ENCODE data around the gene NFKB1.
"Not testable (repeated sequence)": the region's sequence is repeated elsewhere in the genome, so short reads cannot be mapped to it uniquely, and the experiment has no call there.

The NFKB1 gene

GRCh38 chr4:102569200-102569599, 68.0 kb downstream of the NFKB1 start:
- no peak for DNase-seq

DNA sequence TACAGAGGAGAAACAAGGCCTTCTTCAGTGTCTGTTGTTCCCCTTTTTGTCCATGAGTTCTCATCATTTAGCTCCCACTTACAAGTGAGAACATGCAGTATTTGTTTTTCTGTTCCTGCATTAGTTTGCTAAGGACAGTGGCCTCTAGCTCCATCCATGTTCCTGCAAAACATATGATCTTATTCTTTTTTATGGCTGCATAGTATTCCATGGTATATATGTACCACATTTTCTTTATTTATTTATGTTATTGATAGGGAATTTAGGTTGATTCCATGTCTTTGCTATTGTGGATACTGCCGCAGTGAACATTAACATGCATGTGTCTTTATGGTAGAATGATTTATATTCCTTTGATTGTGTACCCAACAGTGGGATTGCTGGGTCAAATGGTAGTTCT, 69.1 kb downstream of the NFKB1 start:
- not testable (repeated sequence) for DNase-seq

DNA sequence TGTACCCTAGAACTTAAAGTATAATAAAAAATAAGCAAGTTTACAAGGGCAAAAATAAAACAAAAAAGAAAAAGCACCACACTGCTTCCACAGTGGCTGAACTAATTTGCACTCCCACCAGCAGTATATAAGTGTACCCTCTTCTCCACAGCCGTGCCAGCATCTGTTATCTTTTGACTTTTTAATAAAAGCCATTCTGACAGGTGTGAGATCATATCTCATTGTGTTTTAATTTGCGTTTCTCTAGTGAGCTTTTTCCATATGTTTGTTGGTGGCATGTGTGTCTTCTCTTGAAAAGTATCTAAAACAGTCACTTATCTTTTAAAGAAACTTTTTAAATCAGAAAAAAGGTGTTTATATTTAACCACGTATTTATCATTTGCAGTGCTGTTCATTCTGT, 71.3 kb downstream of the NFKB1 start:
- DNase-seq: no peak

- no peak for DNase-seq
Measured at GRCh38 chr4:102574317-102574716, 73.2 kb downstream of the NFKB1 start.

DNA sequence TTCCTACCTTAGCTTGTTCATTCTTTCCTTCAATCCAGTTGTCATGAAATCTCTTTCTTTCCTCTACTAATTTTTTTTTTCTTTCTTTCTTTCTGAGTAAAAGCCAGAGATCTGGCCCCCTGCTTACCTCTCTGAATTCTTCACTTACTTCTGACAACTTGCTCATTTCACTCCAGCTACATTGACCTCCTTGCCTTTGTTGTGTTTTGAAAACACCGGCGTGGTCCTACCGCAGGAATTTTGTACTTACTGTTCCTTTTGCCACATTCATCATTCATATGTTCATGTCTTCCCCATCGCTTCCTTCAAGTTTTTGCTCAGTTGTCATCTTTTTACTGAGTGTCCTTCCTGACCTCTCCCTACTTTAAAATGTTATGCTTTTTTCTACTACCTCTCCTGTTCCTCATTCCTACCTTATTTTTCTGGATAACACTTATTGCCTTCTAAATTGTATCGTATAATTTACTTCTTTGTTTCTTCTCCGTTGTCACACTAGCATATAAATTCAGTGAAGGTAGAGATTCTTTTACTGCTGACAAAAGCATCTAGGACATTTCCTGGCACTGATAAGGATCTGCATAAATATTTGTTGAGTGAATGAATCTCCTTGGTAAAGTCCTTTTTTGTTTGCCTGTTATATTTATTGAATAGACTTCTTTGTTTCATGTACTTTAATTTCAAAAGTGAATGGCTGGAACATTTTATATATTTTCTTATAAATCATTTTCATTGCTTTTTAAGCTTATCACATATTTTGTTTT, 74.4 kb downstream of the NFKB1 start:
- no peak for DNase-seq

DNA sequence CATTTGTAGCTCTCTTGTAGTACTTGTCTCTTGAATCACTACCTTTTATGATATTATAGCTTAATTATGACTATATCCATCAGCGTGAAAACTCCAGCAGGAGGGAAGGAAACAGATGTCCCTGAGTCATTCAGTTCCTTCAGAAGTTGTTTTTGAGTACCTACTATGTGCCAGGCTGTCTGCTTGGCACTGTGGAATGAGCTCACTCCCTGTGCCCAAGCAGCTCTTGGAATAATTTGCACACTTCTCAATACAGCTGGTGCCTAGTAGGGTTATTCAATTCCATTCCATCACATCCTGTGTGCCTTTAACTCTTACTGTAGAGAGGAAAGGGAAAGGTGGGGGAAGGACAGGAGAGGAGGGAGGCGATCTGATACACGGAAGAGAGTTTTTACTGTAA, 77.1 kb downstream of the NFKB1 start:
- DNase-seq: no peak

- DNase-seq: no peak
Measured at GRCh38 chr4:102578819-102579218, 77.7 kb downstream of the NFKB1 start.

- DNase-seq: no peak
Measured at GRCh38 chr4:102579794-102580462, 78.8 kb downstream of the NFKB1 start.

GRCh38 chr4:102580463-102580842, 79.3 kb downstream of the NFKB1 start:
- DNase-seq: no peak

DNA sequence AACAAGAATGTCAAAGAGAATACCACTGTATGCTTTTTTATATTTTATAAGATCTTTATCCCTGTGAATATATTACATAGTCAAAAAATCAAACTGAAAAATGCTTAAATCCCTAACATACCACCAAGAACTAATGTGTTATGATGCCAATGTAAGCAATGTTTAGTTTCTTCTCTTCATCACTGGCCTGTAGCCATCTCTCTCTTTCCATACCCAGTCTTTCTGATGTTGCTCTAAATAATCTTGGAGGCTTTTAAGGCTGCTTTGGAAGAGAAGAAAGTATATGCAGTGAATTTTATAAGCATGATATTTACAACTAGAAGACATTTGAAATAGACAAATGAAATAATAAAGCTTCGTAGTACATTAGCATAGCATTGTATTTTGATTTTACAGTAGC, 82.9 kb downstream of the NFKB1 start:
- no peak for DNase-seq

- no peak for DNase-seq
Measured at GRCh38 chr4:102585329-102585728, 84.2 kb downstream of the NFKB1 start.

DNA sequence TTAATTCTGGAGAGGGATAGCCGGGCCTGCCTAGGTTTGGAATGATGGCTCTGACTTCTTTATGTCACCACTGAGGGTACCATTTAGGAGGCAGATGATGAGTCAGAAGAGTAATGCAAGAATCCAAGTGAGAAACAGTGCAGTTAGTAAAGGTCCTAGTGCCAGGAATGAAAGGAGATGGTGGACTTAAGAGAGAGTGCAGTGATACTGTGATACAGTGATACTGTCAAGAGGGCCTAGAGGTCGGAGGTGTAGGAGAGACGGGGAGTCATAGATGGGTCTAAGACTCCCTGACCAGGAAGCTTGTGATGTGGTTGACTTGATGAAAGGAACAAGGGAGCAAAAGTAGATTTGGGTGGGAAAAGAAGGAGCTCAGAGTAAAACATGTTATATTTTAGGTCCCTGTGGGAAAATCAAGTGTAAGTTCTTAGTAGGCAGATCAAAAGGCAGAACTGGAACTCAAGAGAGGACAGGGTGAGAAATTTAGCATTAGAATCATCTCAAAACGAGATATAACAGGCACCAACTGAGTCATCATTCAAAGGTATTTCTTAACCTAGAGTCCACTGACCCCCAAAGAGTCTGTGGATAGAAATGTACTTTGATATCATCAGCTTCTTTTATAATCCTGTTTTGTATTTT, 85.0 kb downstream of the NFKB1 start:
- no peak for DNase-seq

- no peak for DNase-seq
Measured at GRCh38 chr4:102586644-102587021, 85.5 kb downstream of the NFKB1 start.

DNA sequence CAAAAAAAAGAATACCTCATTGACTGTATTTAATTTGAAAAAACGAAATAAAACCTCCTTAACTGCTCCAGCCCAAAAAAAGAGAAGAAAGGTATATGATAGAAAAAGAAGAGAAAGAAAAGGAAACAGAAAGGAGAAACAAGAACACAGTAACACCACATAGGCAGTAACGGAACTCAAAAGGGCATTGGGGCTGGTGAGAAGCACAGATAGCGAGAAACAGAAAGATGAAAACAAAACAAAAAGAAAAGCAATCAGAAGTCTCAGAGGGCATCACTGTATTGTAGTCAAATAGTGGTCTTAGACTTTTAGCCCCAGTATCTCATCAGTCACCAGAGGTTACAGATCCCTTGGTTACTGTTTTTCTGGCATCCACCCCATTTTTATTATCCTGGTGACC, 88.6 kb downstream of the NFKB1 start:
- no peak for DNase-seq

DNA sequence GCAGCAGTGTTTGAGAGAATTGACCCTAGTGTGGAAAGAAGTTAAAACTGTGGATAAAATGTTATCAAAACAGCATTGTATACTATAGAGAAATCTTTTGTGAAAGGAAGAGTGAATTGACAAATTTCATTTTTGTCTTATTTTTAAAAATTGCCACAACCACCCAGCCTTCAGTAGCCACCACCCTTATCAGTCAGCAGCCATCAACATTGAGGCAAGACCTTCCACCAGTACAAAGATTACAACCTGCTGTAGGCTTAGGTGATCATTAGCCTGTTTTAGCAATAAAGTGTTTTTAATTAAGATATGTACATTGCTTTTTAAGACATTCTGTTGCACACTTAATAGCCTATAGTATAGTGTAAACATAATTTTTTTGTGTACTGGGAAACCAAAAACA, 91.1 kb downstream of the NFKB1 start:
- no peak for DNase-seq

- DNase-seq: no peak
Measured at GRCh38 chr4:102593147-102593546, 92.0 kb downstream of the NFKB1 start.

GRCh38 chr4:102594000-102594399, 92.8 kb downstream of the NFKB1 start:
- no peak for DNase-seq

GRCh38 chr4:102596532-102596931, 95.4 kb downstream of the NFKB1 start:
- no peak for DNase-seq

- no peak for DNase-seq
Measured at GRCh38 chr4:102598086-102598761, 97.1 kb downstream of the NFKB1 start.

DNA sequence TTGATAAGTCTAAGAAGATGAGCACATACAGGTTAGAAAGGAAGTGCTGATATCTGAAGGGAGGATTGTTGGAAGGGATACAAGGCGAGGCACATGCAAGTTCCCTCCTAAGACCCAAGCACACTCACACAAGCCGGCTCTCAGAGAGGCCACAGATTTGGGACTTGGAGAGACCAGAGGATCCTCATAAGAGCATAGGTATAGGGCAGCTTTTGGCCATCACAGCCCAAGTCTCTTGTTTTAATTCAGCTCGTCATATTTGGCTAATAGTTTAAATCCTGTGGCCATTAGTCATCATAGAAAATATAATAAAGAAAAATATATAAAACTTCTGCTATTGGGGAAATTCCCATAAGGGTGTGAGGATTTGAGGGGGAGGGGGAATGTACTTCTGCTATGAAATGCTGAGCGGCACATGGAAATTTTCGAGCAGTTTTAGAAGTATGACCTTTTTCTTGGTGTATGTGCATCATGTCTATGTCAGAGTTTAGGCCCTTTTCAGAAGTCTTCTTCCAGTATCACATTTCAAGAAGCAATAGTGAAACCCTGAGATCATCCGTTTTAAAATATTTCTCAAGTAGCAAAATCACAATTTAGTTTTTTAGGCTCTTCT, 97.7 kb downstream of the NFKB1 start:
- DNase-seq: no peak

DNA sequence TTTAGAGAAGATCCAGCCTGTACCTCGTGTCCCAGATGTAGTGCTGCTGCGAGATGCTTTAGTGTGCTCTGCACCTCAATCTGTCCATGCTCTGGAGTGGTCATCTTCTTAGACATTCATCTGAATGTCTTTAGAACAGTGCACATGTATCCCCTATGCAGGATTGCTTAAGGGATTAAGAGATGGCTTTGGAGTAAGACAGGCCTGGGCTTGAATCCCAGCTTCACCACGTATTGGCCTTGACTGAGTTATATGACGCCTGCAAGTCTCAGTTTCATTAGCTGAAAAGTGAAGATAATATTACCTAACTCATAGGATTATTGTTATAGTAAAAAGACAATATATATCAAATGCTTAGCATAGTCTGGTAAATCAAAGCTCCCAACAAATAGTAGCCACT, 98.3 kb downstream of the NFKB1 start:
- DNase-seq: no peak

- DNase-seq: no peak
Measured at GRCh38 chr4:102599886-102600285, 98.7 kb downstream of the NFKB1 start.

DNA sequence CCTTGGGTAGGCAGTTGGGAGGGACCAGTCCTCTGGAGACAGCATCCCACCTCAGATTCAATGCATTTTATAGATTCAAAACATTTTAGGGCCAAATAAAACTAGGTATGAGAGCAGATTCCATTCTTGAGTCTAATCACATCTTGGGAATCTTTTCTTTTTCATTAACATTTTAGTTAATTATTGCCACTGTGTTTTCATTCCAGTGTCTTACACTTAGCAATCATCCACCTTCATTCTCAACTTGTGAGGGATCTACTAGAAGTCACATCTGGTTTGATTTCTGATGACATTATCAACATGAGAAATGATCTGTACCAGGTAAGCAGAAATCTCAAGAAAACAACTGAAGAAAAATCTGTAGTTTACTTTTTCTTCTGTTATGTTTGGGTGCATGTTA, 99.5 kb downstream of the NFKB1 start:
- DNase-seq: no peak

Measured in NCI-H510A treated with DMSO at 0.1 percent for 48 hours (cell line).